H1 (cell line): ENCODE data around the gene ZNF683. TPM values are rescaled to one million over a fixed set of nuclear protein-coding genes. Genes with fewer than 3 reads are reported as not detected.

Experiments
- KDM5A ChIP-seq: fragments of 200-600 bp; IDR thresholded peaks from 2 replicates; pipeline ENCODE4 v1.7.1; 2012; ENCODE audit warnings: mild to moderate bottlenecking, low read length, inconsistent platforms, mixed read lengths
- RFX5 ChIP-seq: IDR thresholded peaks from 2 replicates; pipeline ENCODE4 v1.6.1; 2011; ENCODE audit warnings: low read depth, low read length, improper control_type of control experiment, borderline replicate concordance
- polyA plus RNA-seq, 7 experiments: library from polyadenylated mRNA; depleted of rRNA in 3 of 7; stranded (reverse) in 5 of 7; unstranded in 2 of 7; fragments of >200 nt in 5 of 7; fragments of 200-250 nt in 2 of 7; gene quantifications; 1 replicate in 5 of 7; 2 replicates in 1 of 7; 4 replicates in 1 of 7; pipeline versions ENCODE4 v1.2.1 to v1.2.3, GENCODE V29; 2011 to 2013; ENCODE audit warnings: missing spikeins in 2 of 7, mixed read lengths in 2 of 7
- total RNA-seq: library from RNA; stranded (reverse); fragmentation: NEBNext Ultra II Directional; extraction: Animal tissue kit (Norgen Biotek cat#: 25700); gene quantifications from 2 replicates; pipeline ENCODE4 v1.2.1, GENCODE V29; 2021
- TF ChIP-seq, protein P1 (sequence below): fragments of 300-600 bp; sonication (generic); IDR thresholded peaks from 2 replicates; pipeline ENCODE4 v1.7.1; 2012; ENCODE audit warnings: low read length, moderate library complexity, mild to moderate bottlenecking, inconsistent platforms; ENCODE audit not compliant: insufficient replicate concordance
- TF ChIP-seq, protein P2 (sequence below), 3 experiments: IDR thresholded peaks; 1 replicate in 2 of 3; 2 replicates in 1 of 3; pipeline versions ENCODE4 v1.5.1 to v1.6.1; 2011; ENCODE audit warnings: low read length in 3 of 3, mild to moderate bottlenecking in 3 of 3, inconsistent platforms in 2 of 3, low read depth in 1 of 3, moderate library complexity in 1 of 3; ENCODE audit not compliant: insufficient read depth in 1 of 3; ENCODE audit errors: control extremely low read depth in 1 of 3

Gene ZNF683
- total and polyA plus RNA-seq, 2 of the 8 experiments (the other 6 are each of a cell fraction or from before 2014, with no cell fraction given), result not detected

DNA sequence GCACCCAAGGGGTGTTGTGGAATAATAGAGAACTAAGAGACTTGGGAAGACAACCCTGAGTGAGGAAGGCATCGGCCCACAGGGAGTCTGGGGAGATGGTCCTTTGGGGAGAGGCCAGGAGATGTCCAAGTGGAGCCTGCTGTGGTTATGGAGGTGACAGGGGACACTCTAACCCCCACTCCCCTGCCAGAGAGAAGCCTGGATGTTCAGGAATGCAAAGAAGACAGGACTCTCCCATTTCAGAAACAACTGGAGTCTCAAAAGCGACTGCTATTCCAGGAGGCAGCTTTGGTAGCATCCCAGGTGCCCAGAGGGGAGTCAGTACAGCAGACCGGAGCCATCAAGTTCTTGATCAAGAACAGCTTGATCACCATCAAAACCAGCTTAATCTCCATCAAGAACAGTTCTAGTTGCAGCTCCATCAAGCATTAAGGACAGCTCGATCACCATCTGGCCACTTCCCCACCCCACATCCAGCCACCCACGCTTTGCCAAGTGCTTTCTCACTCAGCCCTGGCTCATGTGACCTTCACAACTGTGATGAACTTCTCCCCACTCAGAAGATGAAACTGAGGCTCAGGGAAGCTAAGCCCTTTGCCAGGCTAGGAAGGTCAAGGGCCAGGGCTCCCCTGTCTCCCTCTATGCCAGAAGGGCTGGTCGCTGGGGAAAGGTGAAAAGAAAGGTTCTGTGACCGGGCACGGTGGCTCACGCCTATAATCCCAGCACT, 54.0 kb downstream of the ZNF683 start (continued):
- TF ChIP-seq, protein P1, sequence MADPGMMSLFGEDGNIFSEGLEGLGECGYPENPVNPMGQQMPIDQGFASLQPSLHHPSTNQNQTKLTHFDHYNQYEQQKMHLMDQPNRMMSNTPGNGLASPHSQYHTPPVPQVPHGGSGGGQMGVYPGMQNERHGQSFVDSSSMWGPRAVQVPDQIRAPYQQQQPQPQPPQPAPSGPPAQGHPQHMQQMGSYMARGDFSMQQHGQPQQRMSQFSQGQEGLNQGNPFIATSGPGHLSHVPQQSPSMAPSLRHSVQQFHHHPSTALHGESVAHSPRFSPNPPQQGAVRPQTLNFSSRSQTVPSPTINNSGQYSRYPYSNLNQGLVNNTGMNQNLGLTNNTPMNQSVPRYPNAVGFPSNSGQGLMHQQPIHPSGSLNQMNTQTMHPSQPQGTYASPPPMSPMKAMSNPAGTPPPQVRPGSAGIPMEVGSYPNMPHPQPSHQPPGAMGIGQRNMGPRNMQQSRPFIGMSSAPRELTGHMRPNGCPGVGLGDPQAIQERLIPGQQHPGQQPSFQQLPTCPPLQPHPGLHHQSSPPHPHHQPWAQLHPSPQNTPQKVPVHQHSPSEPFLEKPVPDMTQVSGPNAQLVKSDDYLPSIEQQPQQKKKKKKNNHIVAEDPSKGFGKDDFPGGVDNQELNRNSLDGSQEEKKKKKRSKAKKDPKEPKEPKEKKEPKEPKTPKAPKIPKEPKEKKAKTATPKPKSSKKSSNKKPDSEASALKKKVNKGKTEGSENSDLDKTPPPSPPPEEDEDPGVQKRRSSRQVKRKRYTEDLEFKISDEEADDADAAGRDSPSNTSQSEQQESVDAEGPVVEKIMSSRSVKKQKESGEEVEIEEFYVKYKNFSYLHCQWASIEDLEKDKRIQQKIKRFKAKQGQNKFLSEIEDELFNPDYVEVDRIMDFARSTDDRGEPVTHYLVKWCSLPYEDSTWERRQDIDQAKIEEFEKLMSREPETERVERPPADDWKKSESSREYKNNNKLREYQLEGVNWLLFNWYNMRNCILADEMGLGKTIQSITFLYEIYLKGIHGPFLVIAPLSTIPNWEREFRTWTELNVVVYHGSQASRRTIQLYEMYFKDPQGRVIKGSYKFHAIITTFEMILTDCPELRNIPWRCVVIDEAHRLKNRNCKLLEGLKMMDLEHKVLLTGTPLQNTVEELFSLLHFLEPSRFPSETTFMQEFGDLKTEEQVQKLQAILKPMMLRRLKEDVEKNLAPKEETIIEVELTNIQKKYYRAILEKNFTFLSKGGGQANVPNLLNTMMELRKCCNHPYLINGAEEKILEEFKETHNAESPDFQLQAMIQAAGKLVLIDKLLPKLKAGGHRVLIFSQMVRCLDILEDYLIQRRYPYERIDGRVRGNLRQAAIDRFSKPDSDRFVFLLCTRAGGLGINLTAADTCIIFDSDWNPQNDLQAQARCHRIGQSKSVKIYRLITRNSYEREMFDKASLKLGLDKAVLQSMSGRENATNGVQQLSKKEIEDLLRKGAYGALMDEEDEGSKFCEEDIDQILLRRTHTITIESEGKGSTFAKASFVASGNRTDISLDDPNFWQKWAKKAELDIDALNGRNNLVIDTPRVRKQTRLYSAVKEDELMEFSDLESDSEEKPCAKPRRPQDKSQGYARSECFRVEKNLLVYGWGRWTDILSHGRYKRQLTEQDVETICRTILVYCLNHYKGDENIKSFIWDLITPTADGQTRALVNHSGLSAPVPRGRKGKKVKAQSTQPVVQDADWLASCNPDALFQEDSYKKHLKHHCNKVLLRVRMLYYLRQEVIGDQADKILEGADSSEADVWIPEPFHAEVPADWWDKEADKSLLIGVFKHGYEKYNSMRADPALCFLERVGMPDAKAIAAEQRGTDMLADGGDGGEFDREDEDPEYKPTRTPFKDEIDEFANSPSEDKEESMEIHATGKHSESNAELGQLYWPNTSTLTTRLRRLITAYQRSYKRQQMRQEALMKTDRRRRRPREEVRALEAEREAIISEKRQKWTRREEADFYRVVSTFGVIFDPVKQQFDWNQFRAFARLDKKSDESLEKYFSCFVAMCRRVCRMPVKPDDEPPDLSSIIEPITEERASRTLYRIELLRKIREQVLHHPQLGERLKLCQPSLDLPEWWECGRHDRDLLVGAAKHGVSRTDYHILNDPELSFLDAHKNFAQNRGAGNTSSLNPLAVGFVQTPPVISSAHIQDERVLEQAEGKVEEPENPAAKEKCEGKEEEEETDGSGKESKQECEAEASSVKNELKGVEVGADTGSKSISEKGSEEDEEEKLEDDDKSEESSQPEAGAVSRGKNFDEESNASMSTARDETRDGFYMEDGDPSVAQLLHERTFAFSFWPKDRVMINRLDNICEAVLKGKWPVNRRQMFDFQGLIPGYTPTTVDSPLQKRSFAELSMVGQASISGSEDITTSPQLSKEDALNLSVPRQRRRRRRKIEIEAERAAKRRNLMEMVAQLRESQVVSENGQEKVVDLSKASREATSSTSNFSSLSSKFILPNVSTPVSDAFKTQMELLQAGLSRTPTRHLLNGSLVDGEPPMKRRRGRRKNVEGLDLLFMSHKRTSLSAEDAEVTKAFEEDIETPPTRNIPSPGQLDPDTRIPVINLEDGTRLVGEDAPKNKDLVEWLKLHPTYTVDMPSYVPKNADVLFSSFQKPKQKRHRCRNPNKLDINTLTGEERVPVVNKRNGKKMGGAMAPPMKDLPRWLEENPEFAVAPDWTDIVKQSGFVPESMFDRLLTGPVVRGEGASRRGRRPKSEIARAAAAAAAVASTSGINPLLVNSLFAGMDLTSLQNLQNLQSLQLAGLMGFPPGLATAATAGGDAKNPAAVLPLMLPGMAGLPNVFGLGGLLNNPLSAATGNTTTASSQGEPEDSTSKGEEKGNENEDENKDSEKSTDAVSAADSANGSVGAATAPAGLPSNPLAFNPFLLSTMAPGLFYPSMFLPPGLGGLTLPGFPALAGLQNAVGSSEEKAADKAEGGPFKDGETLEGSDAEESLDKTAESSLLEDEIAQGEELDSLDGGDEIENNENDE, result no peak
- TF ChIP-seq, protein P2, sequence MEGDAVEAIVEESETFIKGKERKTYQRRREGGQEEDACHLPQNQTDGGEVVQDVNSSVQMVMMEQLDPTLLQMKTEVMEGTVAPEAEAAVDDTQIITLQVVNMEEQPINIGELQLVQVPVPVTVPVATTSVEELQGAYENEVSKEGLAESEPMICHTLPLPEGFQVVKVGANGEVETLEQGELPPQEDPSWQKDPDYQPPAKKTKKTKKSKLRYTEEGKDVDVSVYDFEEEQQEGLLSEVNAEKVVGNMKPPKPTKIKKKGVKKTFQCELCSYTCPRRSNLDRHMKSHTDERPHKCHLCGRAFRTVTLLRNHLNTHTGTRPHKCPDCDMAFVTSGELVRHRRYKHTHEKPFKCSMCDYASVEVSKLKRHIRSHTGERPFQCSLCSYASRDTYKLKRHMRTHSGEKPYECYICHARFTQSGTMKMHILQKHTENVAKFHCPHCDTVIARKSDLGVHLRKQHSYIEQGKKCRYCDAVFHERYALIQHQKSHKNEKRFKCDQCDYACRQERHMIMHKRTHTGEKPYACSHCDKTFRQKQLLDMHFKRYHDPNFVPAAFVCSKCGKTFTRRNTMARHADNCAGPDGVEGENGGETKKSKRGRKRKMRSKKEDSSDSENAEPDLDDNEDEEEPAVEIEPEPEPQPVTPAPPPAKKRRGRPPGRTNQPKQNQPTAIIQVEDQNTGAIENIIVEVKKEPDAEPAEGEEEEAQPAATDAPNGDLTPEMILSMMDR (IDR thresholded peaks at IDR 0.05; ENCODE audit: control extremely low read depth in 1 of 3, insufficient read depth in 1 of 3, low read depth in 1 of 3, low read length in 3 of 3), result no peak
- no peak for TF ChIP-seq KDM5A
- TF ChIP-seq RFX5, result no peak
